Measurements from ENCODE around the gene BLOC1S1.

DNA sequence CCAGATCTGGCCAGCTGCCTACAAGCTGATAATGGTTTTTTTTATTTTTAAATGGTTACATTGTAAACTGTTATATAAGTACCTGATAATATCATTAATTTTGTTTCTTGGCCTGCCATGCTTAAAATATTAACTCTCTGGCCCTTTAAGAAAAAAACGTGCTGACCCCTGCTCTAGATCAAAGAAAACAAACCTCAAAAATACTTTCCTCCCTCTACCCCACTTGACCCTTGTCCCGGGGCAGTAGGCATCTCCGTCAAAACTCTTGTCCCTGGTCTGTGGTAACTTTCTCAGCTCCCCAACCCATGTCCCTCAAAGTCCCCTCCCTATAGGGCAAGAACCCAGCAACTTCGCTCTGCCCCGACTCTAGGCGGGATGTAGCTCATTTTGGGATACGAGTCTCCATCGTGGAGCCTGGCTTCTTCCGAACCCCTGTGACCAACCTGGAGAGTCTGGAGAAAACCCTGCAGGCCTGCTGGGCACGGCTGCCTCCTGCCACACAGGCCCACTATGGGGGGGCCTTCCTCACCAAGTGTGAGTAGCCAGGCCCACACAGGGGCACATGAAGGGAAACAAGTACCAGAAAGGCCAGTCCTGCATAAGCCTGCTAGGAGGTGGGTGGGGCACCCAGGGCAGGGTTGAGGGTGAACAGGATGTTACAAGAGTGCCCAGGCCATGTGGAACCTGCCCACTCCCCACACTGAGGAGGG lies 7.8 kb downstream of the BLOC1S1 start:
- TF ChIP-seq POLR2A (IDR thresholded peaks at IDR 0.05) (no peak), CTCF (IDR thresholded peaks at IDR 0.05) (no peak)
